Measurements from ENCODE around the gene OR10A6.

OR10A6 gene

DNA sequence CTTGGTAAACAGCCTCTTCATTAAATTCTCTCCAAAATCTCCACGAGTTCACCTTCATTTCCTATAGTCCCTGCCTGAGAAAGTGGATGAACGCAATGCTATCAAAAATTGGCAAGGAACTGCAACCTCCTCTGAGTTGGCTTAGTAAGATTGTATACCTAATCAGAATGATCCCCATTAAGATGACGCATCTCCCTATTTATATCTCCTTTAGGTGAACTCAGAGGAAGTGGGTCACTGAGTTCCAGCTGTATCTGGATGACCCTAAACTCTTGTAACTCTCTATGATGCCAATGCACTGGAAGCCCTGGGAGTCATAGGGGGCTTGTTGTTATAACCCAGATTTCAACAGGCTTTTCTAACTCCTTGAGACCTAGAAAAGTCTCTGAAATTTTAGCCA lies 48.2 kb downstream of the OR10A6 start:
- H3K4me1 ChIP-seq (ENCODE audit: control insufficient read depth, insufficient read depth, low read length): no peaks in the 10 kb centered on the region
- WGBS, 2 experiments: 83 to 87% methylated on average over 3 of the region's 3 CpGs
- H3K27ac ChIP-seq (ENCODE audit: insufficient read depth, low read depth, low read length, poor library complexity, severe bottlenecking): no peak overlapping the region
- no peak overlapping the region for H3K4me3 ChIP-seq (ENCODE audit: insufficient read depth, low read depth, low read length)
- no peaks in the 10 kb centered on the region for H3K36me3 ChIP-seq (ENCODE audit: control insufficient read depth, insufficient read depth, low read length)
- H3K9me3 ChIP-seq (ENCODE audit: control insufficient read depth, low read length): no peaks in the 10 kb centered on the region
- H3K27me3 ChIP-seq (ENCODE audit: control insufficient read depth, insufficient read depth, low read length, poor library complexity, severe bottlenecking): no peaks in the 10 kb centered on the region

All from ectodermal cell (in vitro differentiated cells).